ENCODE data around the gene BLOC1S1.

Gene BLOC1S1

DNA sequence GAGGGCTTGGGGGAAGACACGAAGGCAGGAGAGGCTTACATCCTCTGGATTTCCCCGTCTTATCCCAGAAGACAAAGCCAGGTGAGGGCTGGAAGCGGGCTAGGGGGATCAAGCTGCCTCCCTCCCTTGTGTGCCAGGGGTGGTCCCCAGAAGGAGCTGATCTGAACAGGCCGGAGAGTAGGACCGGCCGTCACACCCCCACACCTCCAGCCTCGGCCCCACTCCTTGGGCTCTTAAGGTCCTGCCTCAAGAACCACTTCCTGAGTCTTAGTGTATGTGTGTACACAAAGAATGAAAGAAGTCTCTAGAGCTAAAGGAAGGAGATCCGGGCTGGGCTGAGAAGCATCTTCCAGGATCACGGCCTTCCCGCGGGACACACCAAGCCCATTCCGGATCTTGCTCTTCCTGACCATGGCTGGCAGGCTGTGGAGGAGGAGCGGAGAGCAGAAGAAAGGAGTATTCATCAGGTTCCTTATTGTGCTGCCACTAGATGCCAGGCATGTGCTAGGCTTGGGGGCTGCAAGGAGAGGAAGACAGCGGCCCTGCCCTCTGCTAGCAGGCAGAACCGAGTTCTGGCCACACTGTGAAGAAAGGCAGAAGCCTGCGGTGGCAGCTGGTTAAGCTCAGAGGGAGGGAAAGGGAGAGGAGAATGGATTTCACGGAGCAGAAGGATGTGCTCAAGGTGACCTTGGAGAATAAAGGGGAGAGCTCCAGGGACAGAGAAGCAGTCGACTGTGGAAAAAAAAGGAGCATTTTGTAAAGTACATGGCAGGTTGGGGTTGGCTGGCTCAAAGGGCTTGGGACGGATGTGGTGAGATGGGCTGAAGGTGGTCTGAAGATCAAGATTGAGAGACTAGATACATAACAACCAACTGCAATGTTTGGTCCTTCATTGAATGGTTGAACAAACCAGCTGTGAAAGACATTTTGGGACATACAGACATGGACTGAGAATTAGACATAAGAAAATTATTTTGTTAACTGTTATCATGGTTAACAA lies 14.3 kb downstream of the BLOC1S1 start:
- TF ChIP-seq, protein P1, sequence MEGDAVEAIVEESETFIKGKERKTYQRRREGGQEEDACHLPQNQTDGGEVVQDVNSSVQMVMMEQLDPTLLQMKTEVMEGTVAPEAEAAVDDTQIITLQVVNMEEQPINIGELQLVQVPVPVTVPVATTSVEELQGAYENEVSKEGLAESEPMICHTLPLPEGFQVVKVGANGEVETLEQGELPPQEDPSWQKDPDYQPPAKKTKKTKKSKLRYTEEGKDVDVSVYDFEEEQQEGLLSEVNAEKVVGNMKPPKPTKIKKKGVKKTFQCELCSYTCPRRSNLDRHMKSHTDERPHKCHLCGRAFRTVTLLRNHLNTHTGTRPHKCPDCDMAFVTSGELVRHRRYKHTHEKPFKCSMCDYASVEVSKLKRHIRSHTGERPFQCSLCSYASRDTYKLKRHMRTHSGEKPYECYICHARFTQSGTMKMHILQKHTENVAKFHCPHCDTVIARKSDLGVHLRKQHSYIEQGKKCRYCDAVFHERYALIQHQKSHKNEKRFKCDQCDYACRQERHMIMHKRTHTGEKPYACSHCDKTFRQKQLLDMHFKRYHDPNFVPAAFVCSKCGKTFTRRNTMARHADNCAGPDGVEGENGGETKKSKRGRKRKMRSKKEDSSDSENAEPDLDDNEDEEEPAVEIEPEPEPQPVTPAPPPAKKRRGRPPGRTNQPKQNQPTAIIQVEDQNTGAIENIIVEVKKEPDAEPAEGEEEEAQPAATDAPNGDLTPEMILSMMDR (IDR thresholded peaks at IDR 0.05; ENCODE audit: control insufficient read depth, insufficient read depth, low read depth, low read length, missing control alignments), result peak; percentile 8
- DNase-seq (ENCODE audit: low read depth), result no peak
- peak overlapping the region; percentile 93 for H3K4me3 ChIP-seq (ENCODE audit: control insufficient read depth, low read depth, low read length)

DNA sequence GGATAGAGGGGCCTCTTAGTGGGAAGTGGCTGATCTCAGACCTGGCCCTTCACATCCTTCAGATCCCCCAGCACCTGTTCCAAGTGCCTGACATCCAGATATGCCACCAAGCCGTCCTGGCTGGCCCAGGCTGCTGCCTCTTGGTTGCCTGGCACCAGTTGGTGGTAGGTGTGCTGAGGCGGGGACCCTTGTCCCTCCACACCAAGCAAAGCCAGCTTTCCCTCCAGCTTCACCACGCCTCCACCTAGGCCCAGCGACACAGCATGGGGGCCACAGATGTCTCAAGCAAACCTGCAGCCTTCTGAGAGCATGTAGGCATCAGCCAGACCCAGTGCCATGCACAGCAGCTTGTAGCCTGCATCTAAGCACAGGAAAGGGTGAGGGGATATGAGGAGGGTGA lies 16.4 kb downstream of the BLOC1S1 start:
- TF ChIP-seq, protein P1 (IDR thresholded peaks at IDR 0.05; ENCODE audit: control insufficient read depth, insufficient read depth, low read depth, low read length, missing control alignments), result no peak
- DNase-seq (ENCODE audit: low read depth), result no peak
- H3K4me3 ChIP-seq (ENCODE audit: control insufficient read depth, low read depth, low read length), result no peak overlapping the region

DNA sequence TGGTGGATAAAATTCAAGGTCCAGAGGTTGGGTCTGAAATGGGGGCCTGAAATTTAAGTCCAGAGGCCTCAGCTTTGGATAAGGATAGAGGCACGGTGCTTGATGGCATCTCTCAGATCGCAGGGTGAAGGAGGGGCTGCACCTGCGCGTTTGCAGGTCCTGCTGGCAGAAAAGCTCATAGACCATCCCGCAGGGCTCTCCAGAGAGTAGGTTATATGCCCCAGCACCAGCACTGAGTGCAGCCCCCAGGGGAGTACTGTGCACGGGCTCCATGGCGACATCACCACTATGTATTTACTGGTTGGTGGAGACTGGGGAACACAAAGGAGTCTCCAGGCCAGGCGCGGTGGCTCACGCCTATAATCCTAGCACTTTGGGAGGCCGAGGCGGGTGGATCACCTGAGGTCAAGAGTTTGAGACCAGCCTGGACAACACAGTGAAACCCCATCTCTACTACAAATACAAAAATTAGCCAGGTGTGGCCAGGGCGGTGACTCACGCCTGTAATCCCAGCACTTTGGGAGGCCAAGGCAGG lies 17.2 kb downstream of the BLOC1S1 start:
- TF ChIP-seq, protein P1 (IDR thresholded peaks at IDR 0.05; ENCODE audit: control insufficient read depth, insufficient read depth, low read depth, low read length, missing control alignments), result no peak
- no peak for DNase-seq (ENCODE audit: low read depth)
- no peak overlapping the region for H3K4me3 ChIP-seq (ENCODE audit: control insufficient read depth, low read depth, low read length)

DNA sequence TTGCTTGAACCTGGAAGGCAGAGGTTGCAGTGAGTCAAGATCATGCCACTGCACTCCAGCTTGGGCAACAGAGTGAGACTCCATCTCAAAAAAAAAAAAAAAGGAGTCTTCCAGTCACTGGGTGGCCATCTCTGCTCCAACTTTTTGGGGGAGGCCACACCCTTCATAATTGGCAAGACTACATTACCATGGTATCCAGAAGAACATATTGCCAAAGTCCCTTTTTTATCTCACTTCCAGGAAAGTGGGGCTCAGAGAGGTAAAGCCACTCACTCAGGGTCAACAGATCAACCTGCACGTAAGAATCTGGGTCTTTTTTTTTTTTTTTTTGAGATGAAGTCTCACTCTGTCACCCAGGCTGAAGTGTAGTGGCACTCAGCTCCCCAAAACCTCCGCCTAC lies 18.0 kb downstream of the BLOC1S1 start:
- no peak overlapping the region for H3K4me3 ChIP-seq (ENCODE audit: control insufficient read depth, low read depth, low read length)
- no peak for DNase-seq (ENCODE audit: low read depth)
- TF ChIP-seq, protein P1 (IDR thresholded peaks at IDR 0.05; ENCODE audit: control insufficient read depth, insufficient read depth, low read depth, low read length, missing control alignments), result no peak

DNA sequence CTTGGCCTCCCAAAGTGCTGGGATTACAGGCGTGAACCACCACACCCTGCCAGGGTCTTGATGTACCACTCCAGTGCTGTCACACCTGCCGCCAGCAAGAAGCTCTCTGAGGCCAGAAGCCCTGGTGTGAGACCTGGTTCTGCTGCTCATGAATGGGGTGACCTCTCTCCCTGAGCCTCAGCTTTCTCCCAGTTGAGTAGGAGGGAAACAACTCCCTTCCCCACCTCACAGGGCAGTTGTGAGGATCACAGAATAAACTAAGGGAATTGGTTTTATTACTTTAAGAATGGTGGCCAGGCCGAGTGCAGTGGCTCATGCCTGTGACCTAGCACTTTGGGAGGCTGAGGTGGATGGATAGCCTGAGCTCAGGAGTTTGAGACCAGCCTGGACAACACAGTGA lies 18.7 kb downstream of the BLOC1S1 start:
- no peak overlapping the region for H3K4me3 ChIP-seq (ENCODE audit: control insufficient read depth, low read depth, low read length)
- no peak for DNase-seq (ENCODE audit: low read depth)
- TF ChIP-seq, protein P1 (IDR thresholded peaks at IDR 0.05; ENCODE audit: control insufficient read depth, insufficient read depth, low read depth, low read length, missing control alignments), result no peak

DNA sequence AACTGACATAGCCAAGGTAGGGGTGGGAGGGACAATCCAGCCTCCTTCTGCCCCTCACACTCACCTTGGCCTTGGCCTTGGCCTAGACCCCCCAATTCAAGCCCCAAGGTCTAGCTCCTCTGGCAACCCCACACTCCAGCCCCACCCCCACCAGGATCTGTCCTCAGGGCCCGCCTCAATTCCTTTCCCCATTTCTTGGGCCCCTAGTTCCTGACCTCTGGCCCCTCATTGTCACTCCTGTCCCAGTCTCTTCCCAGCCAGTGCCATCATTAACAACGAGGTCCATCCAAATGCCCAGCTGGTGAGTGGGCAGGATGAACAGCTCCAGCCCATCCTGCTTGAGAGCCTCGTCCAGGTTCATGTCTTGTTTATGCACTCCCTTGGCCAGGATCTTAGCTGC lies 20.2 kb downstream of the BLOC1S1 start:
- DNase-seq (ENCODE audit: low read depth), result no peak
- TF ChIP-seq, protein P1 (IDR thresholded peaks at IDR 0.05; ENCODE audit: control insufficient read depth, insufficient read depth, low read depth, low read length, missing control alignments), result no peak

More for the DNA sequence above, 20.2 kb downstream of the BLOC1S1 start:
- H3K4me3 ChIP-seq (ENCODE audit: control insufficient read depth, low read depth, low read length), result no peak overlapping the region

Data from AG09309 (cell line).